HG03060 (cell line): Measurements from ENCODE around the gene MGMT.

Experiments
- ATAC-seq: cut with Tn5 transposase; IDR thresholded peaks from one replicate; pipeline ENCODE4 v1.9.1; 2021; ENCODE audit warnings: low read depth, moderate number of reproducible peaks; ENCODE audit not compliant: unreplicated experiment

MGMT gene

GRCh38 chr10:129613377-129613980 is 146.4 kb downstream of the MGMT start:
- no peak for ATAC-seq

- no peak for ATAC-seq
These were observed 147.3 kb downstream of the MGMT start for GRCh38 chr10:129614341-129614740.

- no peak for ATAC-seq
These were observed 148.3 kb downstream of the MGMT start for GRCh38 chr10:129615381-129615780.

GRCh38 chr10:129615921-129616525 is 149.0 kb downstream of the MGMT start:
- no peak for ATAC-seq

GRCh38 chr10:129617768-129618167 is 150.7 kb downstream of the MGMT start:
- no peak for ATAC-seq

GRCh38 chr10:129621062-129621461 is 154.0 kb downstream of the MGMT start:
- ATAC-seq: no peak

- ATAC-seq: no peak
These were observed 154.7 kb downstream of the MGMT start for GRCh38 chr10:129621693-129622092.

GRCh38 chr10:129622291-129622690 is 155.2 kb downstream of the MGMT start:
- no peak for ATAC-seq

- no peak for ATAC-seq
These were observed 155.7 kb downstream of the MGMT start for GRCh38 chr10:129622736-129623135.

GRCh38 chr10:129624526-129624925 is 157.5 kb downstream of the MGMT start:
- ATAC-seq: no peak

GRCh38 chr10:129626309-129626708 is 159.3 kb downstream of the MGMT start:
- ATAC-seq: no peak

- ATAC-seq: no peak
These were observed 159.9 kb downstream of the MGMT start for GRCh38 chr10:129626796-129627435.

- no peak for ATAC-seq
These were observed 160.4 kb downstream of the MGMT start for GRCh38 chr10:129627442-129627841.

- ATAC-seq: no peak
These were observed 161.8 kb downstream of the MGMT start for GRCh38 chr10:129628823-129629222.

- no peak for ATAC-seq
These were observed 162.9 kb downstream of the MGMT start for GRCh38 chr10:129629911-129630310.

- no peak for ATAC-seq
These were observed 164.0 kb downstream of the MGMT start for GRCh38 chr10:129631006-129631405.

- no peak for ATAC-seq
These were observed 165.0 kb downstream of the MGMT start for GRCh38 chr10:129631870-129632623.

GRCh38 chr10:129637010-129637409 is 170.0 kb downstream of the MGMT start:
- no peak for ATAC-seq

- no peak for ATAC-seq
These were observed 170.8 kb downstream of the MGMT start for GRCh38 chr10:129637846-129638245.

- no peak for ATAC-seq
These were observed 174.3 kb downstream of the MGMT start for GRCh38 chr10:129641351-129641750.

GRCh38 chr10:129641982-129642381 is 174.9 kb downstream of the MGMT start:
- no peak for ATAC-seq
